T-helper 22 cell (primary cell): ENCODE measurements around the gene FNDC10.

Experiments used
- DNase-seq: peaks from one replicate; pipeline ENCODE4 v3.0.0-alpha.2; 2020; ENCODE audit warnings: low read depth

Gene FNDC10

GRCh38 chr1:1616045-1616790 is 16.3 kb upstream of the FNDC10 start:
- DNase-seq: peak; percentile 27

GRCh38 chr1:1615256-1616044 is 15.5 kb upstream of the FNDC10 start, which contains the start of gene MIB2:
TSS of gene MIB2 (plus strand) at chr1:1615500. CDS start at chr1:1623453, 7,953 bp downstream.
- DNase-seq: peak; percentile 98

GRCh38 chr1:1614954-1615255 is 15.0 kb upstream of the FNDC10 start:
- no peak for DNase-seq

GRCh38 chr1:1614204-1614953 is 14.4 kb upstream of the FNDC10 start:
- peak; percentile 35 for DNase-seq

- no peak for DNase-seq
These were observed 13.7 kb upstream of the FNDC10 start for GRCh38 chr1:1613509-1614082.

- no peak for DNase-seq
These were observed 12.1 kb upstream of the FNDC10 start for GRCh38 chr1:1612104-1612400.

GRCh38 chr1:1610796-1611195 is 10.9 kb upstream of the FNDC10 start:
- DNase-seq: no peak

GRCh38 chr1:1609822-1610485 is 10.0 kb upstream of the FNDC10 start:
- no peak for DNase-seq

GRCh38 chr1:1606232-1606631 is 6.3 kb upstream of the FNDC10 start:
- DNase-seq: no peak

GRCh38 chr1:1605724-1606123 is 5.8 kb upstream of the FNDC10 start:
- no peak for DNase-seq

- DNase-seq: no peak
These were observed 5.2 kb upstream of the FNDC10 start for GRCh38 chr1:1605034-1605591.

GRCh38 chr1:1604374-1605033 is 4.6 kb upstream of the FNDC10 start:
- DNase-seq: no peak

GRCh38 chr1:1603671-1604373 is 3.9 kb upstream of the FNDC10 start:
- no peak for DNase-seq

- DNase-seq: no peak
These were observed 3.1 kb upstream of the FNDC10 start for GRCh38 chr1:1602968-1603506.

GRCh38 chr1:1602304-1602967 is 2.5 kb upstream of the FNDC10 start:
- DNase-seq: no peak

GRCh38 chr1:1601564-1602303 is 1.8 kb upstream of the FNDC10 start:
- DNase-seq: no peak

GRCh38 chr1:1600861-1601563 is 1.1 kb upstream of the FNDC10 start:
- no peak for DNase-seq
